Measurements from ENCODE around the gene ELFN2.

DNA sequence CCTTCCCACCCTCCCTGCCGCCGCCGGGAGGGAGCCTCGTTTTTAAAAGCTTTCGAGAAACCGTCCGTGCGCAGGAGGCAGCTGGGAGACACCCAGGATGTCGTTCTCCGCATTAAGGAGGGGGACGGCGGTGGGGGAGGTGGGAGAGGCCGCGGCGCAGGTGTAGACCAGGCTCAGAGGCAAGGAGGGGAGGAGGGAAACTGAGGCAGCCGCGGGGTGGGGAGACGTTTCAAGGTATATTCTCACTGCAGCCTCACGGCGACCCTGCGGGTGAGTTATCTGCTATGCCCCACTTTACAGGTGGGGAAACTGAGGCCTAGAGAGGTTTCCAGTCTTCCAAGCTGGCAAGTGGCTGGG, 102.3 kb downstream of the ELFN2 start:
- TF ChIP-seq TCF12 (IDR thresholded peaks at IDR 0.05; ENCODE audit: low read depth) = no peak
- TF ChIP-seq, protein P1, sequence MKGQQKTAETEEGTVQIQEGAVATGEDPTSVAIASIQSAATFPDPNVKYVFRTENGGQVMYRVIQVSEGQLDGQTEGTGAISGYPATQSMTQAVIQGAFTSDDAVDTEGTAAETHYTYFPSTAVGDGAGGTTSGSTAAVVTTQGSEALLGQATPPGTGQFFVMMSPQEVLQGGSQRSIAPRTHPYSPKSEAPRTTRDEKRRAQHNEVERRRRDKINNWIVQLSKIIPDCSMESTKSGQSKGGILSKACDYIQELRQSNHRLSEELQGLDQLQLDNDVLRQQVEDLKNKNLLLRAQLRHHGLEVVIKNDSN (IDR thresholded peaks at IDR 0.05) = no peak
- no peak for TF ChIP-seq EP300 (IDR thresholded peaks at IDR 0.05; ENCODE audit: borderline replicate concordance)

Measured in Ishikawa (cell line).